HFF-Myc (cell line): Measurements from ENCODE around the gene LRMDA.

ENCODE experiments used
- DNase-seq: peaks from one replicate; pipeline ENCODE4 v3.0.0-alpha.2; 2011; ENCODE audit warnings: low read depth; ENCODE audit errors: extremely low read depth
- H3K4me3 ChIP-seq: replicated peaks from 2 replicates; pipeline ENCODE4 v1.5.1; 2011; ENCODE audit warnings: low read depth, mild to moderate bottlenecking, control low read depth, low read length
- TF ChIP-seq, protein P1 (sequence below): IDR thresholded peaks from 2 replicates; pipeline ENCODE4 v1.5.1; 2012; ENCODE audit warnings: mild to moderate bottlenecking, low read depth, low read length, control low read depth; ENCODE audit errors: missing control alignments

Gene LRMDA

DNA sequence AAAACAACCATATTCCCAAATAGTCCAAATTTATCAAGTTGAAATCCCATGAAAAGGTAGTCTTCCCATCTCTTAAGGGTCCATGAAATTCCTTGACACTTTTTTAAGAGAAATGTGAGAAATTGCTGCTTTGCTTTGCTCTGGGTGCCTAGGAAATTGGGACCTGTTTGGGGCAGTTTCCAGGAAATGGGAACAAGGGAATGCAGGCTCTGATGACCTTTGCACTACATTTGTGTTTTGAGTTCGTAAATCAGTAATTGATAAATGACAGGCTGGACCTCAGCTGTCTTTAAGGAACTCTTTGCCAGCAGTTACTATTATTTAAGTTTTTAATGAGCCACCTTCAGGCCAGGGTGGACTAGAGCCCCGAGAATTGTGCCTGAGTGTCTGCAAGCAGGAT, 203.5 kb downstream of the LRMDA start:
- H3K4me3 ChIP-seq: no peak overlapping the region
- TF ChIP-seq, protein P1, sequence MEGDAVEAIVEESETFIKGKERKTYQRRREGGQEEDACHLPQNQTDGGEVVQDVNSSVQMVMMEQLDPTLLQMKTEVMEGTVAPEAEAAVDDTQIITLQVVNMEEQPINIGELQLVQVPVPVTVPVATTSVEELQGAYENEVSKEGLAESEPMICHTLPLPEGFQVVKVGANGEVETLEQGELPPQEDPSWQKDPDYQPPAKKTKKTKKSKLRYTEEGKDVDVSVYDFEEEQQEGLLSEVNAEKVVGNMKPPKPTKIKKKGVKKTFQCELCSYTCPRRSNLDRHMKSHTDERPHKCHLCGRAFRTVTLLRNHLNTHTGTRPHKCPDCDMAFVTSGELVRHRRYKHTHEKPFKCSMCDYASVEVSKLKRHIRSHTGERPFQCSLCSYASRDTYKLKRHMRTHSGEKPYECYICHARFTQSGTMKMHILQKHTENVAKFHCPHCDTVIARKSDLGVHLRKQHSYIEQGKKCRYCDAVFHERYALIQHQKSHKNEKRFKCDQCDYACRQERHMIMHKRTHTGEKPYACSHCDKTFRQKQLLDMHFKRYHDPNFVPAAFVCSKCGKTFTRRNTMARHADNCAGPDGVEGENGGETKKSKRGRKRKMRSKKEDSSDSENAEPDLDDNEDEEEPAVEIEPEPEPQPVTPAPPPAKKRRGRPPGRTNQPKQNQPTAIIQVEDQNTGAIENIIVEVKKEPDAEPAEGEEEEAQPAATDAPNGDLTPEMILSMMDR: no peak
- no peak for DNase-seq

DNA sequence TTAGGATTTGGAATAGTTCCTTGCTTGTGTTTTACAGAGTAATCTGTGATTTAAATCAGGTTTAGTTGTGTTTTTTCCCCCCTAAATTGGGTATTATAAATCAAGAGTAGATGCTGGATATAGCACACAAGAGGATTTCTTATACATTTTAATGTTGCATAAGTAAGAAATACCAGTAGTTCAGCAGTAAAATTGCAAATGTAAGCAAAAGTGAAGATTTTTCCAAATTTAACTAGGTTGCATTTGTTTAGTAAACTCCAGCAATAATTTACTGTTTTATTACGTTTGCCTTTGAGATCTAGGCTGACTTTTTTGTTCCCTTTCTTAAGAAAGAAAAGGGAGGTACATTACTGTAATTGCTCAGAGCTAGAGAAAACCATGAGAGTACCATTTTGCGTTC, 207.3 kb downstream of the LRMDA start:
- no peak for DNase-seq
- TF ChIP-seq, protein P1: no peak
- H3K4me3 ChIP-seq: no peak overlapping the region

GRCh38 chr10:75639736-75640135, 208.3 kb downstream of the LRMDA start:
- no peak overlapping the region for H3K4me3 ChIP-seq
- no peak for DNase-seq
- TF ChIP-seq, protein P1: no peak

DNA sequence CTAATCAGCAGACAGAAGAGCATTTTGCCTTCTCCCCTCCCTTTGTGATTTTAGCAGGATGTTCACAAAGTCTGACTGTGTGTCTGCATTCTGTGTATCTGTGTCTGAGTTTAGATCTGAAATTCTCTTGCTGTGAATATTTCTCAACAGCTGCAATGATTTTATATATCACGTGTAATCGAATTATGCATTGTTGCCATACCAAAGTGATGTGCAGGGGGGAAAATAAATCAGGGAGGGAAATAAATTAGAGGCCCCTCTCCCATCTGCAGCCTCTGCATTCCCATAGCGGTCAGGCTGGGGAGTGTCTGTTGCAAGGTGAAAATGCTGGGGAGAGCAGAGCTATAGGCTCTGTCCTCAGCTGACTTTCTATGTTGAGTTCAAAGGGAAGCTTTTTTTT, 209.0 kb downstream of the LRMDA start:
- H3K4me3 ChIP-seq: no peak overlapping the region
- TF ChIP-seq, protein P1: no peak
- no peak for DNase-seq

DNA sequence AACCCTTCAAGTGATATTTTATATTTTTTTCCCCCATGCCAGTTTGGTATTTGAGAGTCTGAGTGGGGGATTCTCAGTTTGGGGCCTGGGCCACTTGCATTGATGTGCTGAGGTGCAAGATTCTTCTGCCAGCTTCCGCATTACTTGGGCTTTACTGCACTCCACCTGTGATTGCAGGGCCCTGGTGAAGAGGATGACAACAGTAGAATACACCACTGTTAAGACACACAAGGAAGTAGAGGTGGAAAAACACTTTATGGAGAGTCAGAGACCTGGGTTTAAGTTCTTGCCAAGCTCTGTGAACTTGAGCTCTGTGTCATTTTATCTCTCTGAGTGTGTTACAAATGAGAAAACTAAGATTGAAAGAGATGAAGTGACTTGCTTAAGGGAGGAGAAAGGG, 209.4 kb downstream of the LRMDA start:
- no peak for DNase-seq
- TF ChIP-seq, protein P1: no peak
- no peak overlapping the region for H3K4me3 ChIP-seq

GRCh38 chr10:75643405-75643804, 212.0 kb downstream of the LRMDA start:
- TF ChIP-seq, protein P1: no peak
- DNase-seq: no peak
- H3K4me3 ChIP-seq: no peak overlapping the region

DNA sequence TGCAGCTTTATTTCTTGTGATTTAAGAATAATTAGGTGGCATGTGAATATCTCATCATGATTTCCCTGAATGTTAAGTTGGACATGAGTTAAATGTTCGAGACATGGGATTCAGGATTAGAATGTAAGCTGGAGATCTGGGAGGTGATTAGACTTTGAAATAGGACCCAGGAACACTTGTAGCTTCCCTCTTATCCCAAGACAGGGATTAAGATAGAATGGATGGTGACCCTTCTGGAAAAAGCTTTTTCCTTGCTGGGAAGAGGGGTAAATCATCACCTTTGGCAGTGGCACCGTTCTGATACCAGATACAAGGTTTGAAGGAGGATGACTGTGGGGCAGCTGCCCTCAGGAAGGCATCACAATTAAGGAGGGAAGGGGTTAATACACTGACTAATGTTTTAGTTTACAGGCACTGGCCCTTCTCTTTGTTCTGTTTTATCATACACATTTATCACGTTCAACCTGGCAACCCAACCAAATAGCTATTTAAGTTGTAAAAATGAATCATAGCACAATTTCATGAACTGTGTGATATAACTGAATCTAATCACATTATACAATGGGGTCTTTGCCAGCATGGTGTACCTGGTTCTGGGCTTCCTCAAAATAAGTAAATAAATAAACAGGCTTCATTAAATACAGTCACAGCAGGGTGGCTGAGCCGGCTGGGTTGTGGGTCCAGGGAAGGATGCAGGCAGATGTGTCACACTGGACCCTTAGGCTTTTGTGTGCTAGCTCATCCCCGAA, 212.7 kb downstream of the LRMDA start:
- TF ChIP-seq, protein P1: no peak
- no peak for DNase-seq

More for the DNA sequence above, 212.7 kb downstream of the LRMDA start:
- H3K4me3 ChIP-seq: no peak overlapping the region
